Measurements from ENCODE around the gene CH25H.

Gene CH25H

DNA sequence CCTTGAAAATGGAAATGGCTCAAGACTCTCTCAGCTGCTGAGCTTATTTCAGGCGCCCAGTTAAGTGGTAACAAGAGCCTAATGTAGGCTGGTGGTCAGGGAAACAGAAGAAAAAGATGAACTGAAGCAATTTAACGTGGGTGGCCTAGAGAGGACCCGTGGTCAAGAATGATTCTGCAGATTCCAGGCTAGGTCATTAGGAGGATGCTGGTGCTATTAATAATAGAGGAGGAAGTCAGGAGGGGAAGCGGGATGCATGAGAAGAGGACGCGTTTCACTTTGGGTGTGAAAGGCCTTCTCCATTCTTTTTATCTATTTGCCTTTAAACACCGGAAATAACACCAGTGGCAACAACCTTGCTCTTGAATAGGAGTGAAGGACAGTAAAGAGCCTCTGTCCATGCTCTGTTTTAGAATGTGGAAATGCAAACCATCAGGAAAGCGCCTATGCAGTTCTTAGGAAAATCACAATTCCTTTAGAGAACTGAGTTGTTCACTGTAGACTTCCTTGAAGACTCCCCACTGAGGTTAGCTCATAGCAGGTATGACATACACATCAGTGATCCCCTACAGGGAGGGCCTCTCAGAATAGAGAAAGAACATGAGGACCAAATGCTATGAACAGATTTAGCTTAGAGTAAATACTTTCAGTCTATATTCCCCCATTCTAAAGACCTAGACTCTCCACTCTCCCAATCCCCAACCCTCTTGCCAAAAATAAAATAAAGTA, 35.9 kb upstream of the CH25H start:
- no peak for DNase-seq (ENCODE audit: low read depth, low spot score)
- H3K27me3 ChIP-seq (ENCODE audit: control insufficient read depth, insufficient read depth, low read length), result no peaks in the 10 kb centered on the region
- H3K27ac ChIP-seq (ENCODE audit: low read length), result no peak overlapping the region
- WGBS (ENCODE audit: insufficient coverage, insufficient read length), result no CpG with 5 or more reads among the region's 8 CpGs
- H3K4me3 ChIP-seq (ENCODE audit: low read length), result no peak overlapping the region
- H3K36me3 ChIP-seq (ENCODE audit: control insufficient read depth, insufficient read depth, low read length), result no peaks in the 10 kb centered on the region
- peaks cover 1% of the 10 kb centered on the region; the same call in 1 of the 2 replicates for H3K4me1 ChIP-seq (ENCODE audit: control insufficient read depth, insufficient read depth, low read length)
- no peaks in the 10 kb centered on the region for H3K9me3 ChIP-seq (ENCODE audit: control insufficient read depth, insufficient read depth, low read length)

DNA sequence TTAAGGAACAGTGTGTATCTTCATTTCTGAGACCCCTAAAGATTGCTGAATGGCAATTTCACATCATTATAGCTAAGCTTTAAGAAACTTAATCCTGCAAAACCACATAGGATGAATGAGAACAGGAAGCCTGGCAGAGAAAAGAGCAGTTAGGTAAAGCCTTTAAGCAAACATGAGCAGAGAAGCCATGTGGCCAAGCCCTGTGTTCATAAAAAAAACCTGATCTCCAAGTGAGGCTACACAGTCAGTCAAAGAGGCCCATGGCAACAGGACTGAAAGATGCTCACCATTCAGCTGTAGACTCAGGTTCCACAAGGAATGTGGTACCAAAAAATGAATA, 35.2 kb upstream of the CH25H start:
- H3K4me1 ChIP-seq (ENCODE audit: control insufficient read depth, insufficient read depth, low read length), result peaks cover 1% of the 10 kb centered on the region; the same call in 1 of the 2 replicates
- DNase-seq (ENCODE audit: low read depth, low spot score), result no peak

DNA sequence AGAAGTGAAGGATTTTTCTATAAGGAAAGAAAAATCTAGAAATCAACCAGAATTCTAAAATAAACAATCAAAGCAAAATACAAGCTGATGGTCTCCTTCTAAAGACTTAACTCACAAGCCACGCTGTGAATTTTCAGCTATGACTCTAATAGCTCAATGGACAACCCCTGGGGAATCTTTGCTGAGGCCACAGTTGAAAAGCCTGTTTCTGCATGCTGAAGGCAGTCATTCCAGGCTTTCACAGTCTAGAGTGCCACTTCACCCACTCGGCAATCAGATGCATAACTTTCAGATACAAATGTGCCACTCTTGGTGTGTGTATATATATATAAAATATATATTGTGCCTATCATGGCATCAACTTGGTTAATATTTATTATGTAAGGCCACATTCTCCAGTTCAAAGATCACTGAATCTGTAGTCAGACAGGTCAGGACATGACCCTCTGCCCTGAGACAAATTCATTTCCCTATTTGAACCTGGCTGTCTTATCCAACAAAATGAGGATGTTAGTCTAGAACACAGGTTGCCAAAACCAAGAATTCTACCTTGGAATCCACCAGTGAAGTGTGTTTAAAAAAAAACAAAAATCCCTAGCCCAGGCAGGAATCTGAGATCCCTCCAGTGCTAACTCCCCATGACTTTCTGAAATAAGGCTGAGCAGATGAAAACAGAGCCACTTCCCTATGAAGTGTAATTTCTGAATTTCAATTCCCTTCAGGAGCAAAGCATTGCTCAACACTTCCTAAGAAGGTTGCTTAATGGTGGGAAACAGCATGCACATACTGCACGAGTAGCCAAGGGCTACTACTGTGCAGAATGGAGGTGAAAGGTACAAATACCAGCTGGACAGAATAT, 34.6 kb upstream of the CH25H start:
- WGBS (ENCODE audit: insufficient coverage, insufficient read length), result no CpG with 5 or more reads among the region's 3 CpGs
- no peak for DNase-seq (ENCODE audit: low read depth, low spot score)

More for the DNA sequence above, 35.2 kb upstream of the CH25H start:
- Histone ChIP-seq H3K36me3 (ENCODE audit: control insufficient read depth, insufficient read depth, low read length) (no peaks in the 10 kb centered on the region), H3K9me3 (ENCODE audit: control insufficient read depth, insufficient read depth, low read length) (no peaks in the 10 kb centered on the region), H3K27me3 (ENCODE audit: control insufficient read depth, insufficient read depth, low read length) (no peaks in the 10 kb centered on the region), H3K27ac (ENCODE audit: low read length) (no peak overlapping the region), H3K4me3 (ENCODE audit: low read length) (no peak overlapping the region)

DNA sequence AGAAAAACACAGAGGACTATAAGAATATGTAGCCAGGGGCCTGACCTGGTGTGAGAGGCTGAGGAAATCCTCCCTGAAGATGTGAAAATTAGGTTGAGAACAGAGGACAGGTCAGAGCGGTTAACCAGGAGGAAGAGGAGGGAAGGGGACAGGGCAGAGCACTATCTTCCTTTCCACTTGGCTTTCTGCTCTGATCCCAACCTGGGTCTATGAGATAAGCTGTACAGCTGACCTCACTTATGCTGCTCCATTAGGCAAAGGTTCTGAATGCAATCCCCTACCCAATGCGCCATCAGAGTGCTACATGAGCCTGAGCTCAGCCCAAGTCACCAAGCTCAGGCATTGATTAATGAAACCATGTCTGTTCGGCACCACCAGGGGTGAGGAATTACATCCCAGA, 33.9 kb upstream of the CH25H start:
- WGBS (ENCODE audit: insufficient coverage, insufficient read length), result no CpG with 5 or more reads among the region's 3 CpGs
- H3K27ac ChIP-seq (ENCODE audit: low read length), result no peak overlapping the region
- H3K36me3 ChIP-seq (ENCODE audit: control insufficient read depth, insufficient read depth, low read length), result no peaks in the 10 kb centered on the region
- peaks cover 1% of the 10 kb centered on the region; the same call in 1 of the 2 replicates for H3K4me1 ChIP-seq (ENCODE audit: control insufficient read depth, insufficient read depth, low read length)
- H3K4me3 ChIP-seq (ENCODE audit: low read length), result no peak overlapping the region
- no peaks in the 10 kb centered on the region for H3K9me3 ChIP-seq (ENCODE audit: control insufficient read depth, insufficient read depth, low read length)
- no peak for DNase-seq (ENCODE audit: low read depth, low spot score)
- H3K27me3 ChIP-seq (ENCODE audit: control insufficient read depth, insufficient read depth, low read length), result no peaks in the 10 kb centered on the region

More for the DNA sequence above, 34.6 kb upstream of the CH25H start:
- Histone ChIP-seq H3K4me3 (ENCODE audit: low read length) (no peak overlapping the region), H3K27me3 (ENCODE audit: control insufficient read depth, insufficient read depth, low read length) (no peaks in the 10 kb centered on the region), H3K36me3 (ENCODE audit: control insufficient read depth, insufficient read depth, low read length) (no peaks in the 10 kb centered on the region), H3K4me1 (ENCODE audit: control insufficient read depth, insufficient read depth, low read length) (peaks cover 1% of the 10 kb centered on the region; the same call in 1 of the 2 replicates), H3K9me3 (ENCODE audit: control insufficient read depth, insufficient read depth, low read length) (no peaks in the 10 kb centered on the region), H3K27ac (ENCODE audit: low read length) (no peak overlapping the region)

DNA sequence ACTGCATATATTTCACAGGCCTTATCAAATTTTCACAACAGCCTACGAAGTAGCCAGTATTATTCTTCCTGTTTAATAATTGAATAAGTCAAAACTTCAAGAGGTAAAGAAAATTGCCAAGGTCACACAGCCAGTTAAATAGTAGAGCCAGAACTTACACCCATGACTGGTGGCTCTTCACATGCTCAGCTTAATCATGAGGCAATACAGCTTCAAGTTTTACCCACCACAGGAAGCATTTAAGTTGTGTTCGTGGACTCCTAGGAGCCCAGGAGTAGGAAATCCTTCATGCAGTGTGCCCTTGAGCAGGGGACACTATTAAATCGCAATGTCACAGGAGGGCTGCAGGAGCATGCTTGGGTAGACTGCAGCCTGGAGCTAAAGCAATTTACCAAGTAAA, 33.4 kb upstream of the CH25H start:
- DNase-seq (ENCODE audit: low read depth, low spot score), result no peak
- Histone ChIP-seq H3K36me3 (ENCODE audit: control insufficient read depth, insufficient read depth, low read length) (no peaks in the 10 kb centered on the region), H3K4me1 (ENCODE audit: control insufficient read depth, insufficient read depth, low read length) (peaks cover 1% of the 10 kb centered on the region; the same call in 1 of the 2 replicates), H3K4me3 (ENCODE audit: low read length) (no peak overlapping the region), H3K27ac (ENCODE audit: low read length) (no peak overlapping the region), H3K9me3 (ENCODE audit: control insufficient read depth, insufficient read depth, low read length) (no peaks in the 10 kb centered on the region), H3K27me3 (ENCODE audit: control insufficient read depth, insufficient read depth, low read length) (no peaks in the 10 kb centered on the region)
- no CpG with 5 or more reads among the region's 3 CpGs for whole genome bisulfite sequencing (ENCODE audit: insufficient coverage, insufficient read length)

DNA sequence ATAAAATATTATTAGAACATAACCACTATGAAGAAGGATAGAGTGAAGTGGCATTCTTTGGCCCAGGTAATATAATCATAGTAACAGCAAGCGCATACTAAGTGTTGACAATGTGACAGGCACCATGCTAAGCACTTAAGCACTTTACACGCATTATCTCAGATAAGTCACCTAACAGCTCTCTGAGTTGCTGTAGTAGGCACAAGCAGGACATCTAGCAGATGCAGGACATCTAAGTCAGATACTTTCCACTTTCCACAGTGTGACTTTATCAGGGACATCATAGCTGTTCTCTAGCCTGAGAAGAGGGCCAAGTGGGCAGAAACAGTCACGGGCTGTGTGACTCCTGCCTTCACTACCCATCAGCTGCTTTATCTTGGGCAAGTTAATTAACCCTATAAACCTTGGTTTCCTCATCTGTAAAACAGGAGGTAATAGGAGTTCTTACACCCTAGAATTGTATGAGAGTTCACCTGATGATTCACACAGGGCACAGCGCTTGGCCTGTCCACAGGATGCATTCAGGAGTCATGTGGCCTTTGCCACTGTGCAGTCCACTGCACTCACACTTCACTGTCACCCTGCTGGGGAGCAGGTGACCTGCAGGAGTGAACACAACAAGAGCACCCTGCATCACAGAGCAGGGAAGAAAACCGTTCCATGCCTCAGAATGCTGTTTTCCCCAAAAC, 32.0 kb upstream of the CH25H start:
- no peak overlapping the region for H3K27ac ChIP-seq (ENCODE audit: low read length)
- WGBS (ENCODE audit: insufficient coverage, insufficient read length), result no CpG with 5 or more reads among the region's 5 CpGs
- DNase-seq (ENCODE audit: low read depth, low spot score), result no peak

DNA sequence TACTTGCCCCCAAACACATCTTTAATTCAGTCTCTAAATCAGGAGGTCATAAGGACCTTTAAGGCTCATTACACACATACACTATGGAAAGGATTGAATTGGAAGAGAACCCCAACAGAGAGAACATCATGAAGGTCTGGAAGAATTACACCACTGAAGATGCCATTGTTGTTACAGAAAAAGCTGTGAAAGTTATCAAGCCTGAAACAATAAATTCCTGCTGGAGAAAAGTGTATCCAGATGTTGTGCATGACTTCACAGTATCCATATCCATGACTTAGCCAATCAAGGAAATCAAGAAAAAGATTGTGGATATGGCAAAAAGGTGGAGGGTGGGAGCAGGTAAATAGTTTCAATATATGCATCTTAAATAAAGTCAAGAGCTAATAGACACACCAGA, 30.7 kb upstream of the CH25H start:
- H3K27ac ChIP-seq (ENCODE audit: low read length), result no peak overlapping the region
- no peak overlapping the region for H3K4me3 ChIP-seq (ENCODE audit: low read length)
- H3K36me3 ChIP-seq (ENCODE audit: control insufficient read depth, insufficient read depth, low read length), result no peaks in the 10 kb centered on the region
- no peaks in the 10 kb centered on the region for H3K9me3 ChIP-seq (ENCODE audit: control insufficient read depth, insufficient read depth, low read length)
- DNase-seq (ENCODE audit: low read depth, low spot score), result no peak
- H3K4me1 ChIP-seq (ENCODE audit: control insufficient read depth, insufficient read depth, low read length), result peaks cover 1% of the 10 kb centered on the region; the same call in 1 of the 2 replicates
- H3K27me3 ChIP-seq (ENCODE audit: control insufficient read depth, insufficient read depth, low read length), result no peaks in the 10 kb centered on the region

More for the DNA sequence above, 32.0 kb upstream of the CH25H start:
- Histone ChIP-seq H3K36me3 (ENCODE audit: control insufficient read depth, insufficient read depth, low read length) (no peaks in the 10 kb centered on the region), H3K27me3 (ENCODE audit: control insufficient read depth, insufficient read depth, low read length) (no peaks in the 10 kb centered on the region), H3K9me3 (ENCODE audit: control insufficient read depth, insufficient read depth, low read length) (no peaks in the 10 kb centered on the region), H3K4me3 (ENCODE audit: low read length) (no peak overlapping the region), H3K4me1 (ENCODE audit: control insufficient read depth, insufficient read depth, low read length) (peaks cover 1% of the 10 kb centered on the region; the same call in 1 of the 2 replicates)

DNA sequence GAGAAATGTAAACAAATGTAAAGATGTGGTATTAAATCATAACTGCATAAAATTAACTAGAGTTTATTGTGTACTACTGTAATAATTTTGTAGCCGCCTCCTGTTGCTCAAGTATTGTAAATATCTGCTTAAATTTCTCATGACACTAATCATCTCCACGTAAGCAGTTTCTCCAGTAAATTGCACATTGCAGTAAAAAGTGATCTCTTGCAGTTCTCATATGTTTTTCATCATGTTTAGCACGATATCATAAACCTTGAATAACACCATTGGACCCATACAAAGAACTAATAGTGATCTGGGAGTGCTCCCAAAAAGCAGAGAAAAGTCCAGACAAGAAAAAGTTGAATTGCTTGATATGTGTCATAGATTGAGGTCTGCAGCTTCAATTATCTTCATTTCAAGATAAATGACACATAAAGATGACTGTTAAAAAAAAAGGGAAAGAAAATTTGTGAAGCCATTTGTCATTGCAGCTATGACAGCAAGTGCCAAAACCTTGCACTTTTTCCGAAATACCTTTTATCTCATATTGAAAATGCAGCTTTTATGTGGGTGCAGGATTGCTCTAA, 29.2 kb upstream of the CH25H start:
- no peak overlapping the region for H3K4me3 ChIP-seq (ENCODE audit: low read length)

DNA sequence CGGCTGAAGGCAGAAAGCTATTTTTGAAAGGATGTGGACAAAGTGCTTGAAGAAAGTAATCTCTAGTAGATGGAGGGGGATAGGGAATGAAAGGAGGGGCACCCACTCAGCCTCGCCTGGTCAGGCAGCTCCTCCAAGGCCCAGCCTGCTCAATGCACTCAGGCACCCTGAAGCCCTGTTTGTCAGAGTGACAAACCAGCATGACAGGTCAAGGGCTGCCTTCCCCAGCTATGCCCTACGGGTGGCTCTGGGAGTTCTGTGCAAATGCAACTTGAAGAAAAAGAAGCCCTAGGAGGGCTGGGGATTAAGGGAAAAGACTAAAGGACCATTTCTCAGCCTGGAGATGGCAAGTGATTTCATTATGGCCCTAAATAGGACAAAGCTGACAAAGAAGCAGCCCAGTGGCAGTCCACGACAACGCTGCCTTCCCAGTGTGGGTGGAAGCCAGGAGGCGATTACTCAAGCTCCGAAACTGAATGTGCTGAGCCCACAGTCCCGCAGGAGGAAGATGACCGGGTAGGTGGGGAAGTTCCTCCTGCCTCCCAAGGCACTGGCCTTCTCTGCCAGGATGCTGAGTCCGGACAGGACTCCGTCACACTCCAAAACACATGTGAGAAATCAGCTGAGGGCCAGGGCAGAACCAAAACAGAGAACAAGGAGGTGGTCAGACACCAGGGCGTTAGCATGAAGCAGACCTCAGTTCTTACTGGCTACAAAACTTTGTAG, 28.1 kb upstream of the CH25H start:
- WGBS (ENCODE audit: insufficient coverage, insufficient read length), result no CpG with 5 or more reads among the region's 12 CpGs

More for the DNA sequence above, 29.2 kb upstream of the CH25H start:
- no CpG with 5 or more reads among the region's 4 CpGs for WGBS (ENCODE audit: insufficient coverage, insufficient read length)
- Histone ChIP-seq H3K27me3 (ENCODE audit: control insufficient read depth, insufficient read depth, low read length) (no peaks in the 10 kb centered on the region), H3K9me3 (ENCODE audit: control insufficient read depth, insufficient read depth, low read length) (no peaks in the 10 kb centered on the region), H3K4me1 (ENCODE audit: control insufficient read depth, insufficient read depth, low read length) (no peaks in the 10 kb centered on the region), H3K27ac (ENCODE audit: low read length) (no peak overlapping the region), H3K36me3 (ENCODE audit: control insufficient read depth, insufficient read depth, low read length) (no peaks in the 10 kb centered on the region)
- DNase-seq (ENCODE audit: low read depth, low spot score), result no peak

DNA sequence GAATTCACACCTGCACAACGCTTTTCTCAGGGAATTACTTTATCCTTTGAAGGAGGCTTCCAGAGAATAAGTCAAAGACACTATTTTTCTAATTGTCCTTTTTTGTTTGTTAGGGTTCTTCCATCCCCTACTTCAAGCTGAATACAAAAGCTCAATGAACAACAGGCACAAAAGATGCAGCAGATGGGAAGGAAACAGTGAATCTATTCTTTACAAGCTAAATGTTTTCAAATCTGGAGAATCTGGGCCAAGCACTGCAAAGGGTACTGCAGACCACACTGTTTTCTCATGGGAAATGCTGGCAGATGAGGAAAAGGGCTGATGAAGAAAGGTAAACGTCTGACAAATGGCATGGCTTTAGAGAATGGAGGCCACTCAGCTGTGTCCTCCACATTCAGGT, 25.9 kb upstream of the CH25H start:
- Histone ChIP-seq H3K9me3 (ENCODE audit: control insufficient read depth, insufficient read depth, low read length) (no peaks in the 10 kb centered on the region), H3K36me3 (ENCODE audit: control insufficient read depth, insufficient read depth, low read length) (no peaks in the 10 kb centered on the region), H3K4me3 (ENCODE audit: low read length) (no peak overlapping the region), H3K27ac (ENCODE audit: low read length) (no peak overlapping the region), H3K4me1 (ENCODE audit: control insufficient read depth, insufficient read depth, low read length) (no peaks in the 10 kb centered on the region), H3K27me3 (ENCODE audit: control insufficient read depth, insufficient read depth, low read length) (no peaks in the 10 kb centered on the region)
- no CpG with 5 or more reads among the region's 2 CpGs for WGBS (ENCODE audit: insufficient coverage, insufficient read length)
- DNase-seq (ENCODE audit: low read depth, low spot score), result no peak

More for the DNA sequence above, 28.1 kb upstream of the CH25H start:
- Histone ChIP-seq H3K27me3 (ENCODE audit: control insufficient read depth, insufficient read depth, low read length) (no peaks in the 10 kb centered on the region), H3K27ac (ENCODE audit: low read length) (no peak overlapping the region), H3K36me3 (ENCODE audit: control insufficient read depth, insufficient read depth, low read length) (no peaks in the 10 kb centered on the region), H3K4me3 (ENCODE audit: low read length) (no peak overlapping the region), H3K9me3 (ENCODE audit: control insufficient read depth, insufficient read depth, low read length) (no peaks in the 10 kb centered on the region), H3K4me1 (ENCODE audit: control insufficient read depth, insufficient read depth, low read length) (no peaks in the 10 kb centered on the region)
- DNase-seq (ENCODE audit: low read depth, low spot score), result no peak

All from iPS DF 6.9 (cell line).